ENCODE data around the gene TTBK1.

The TTBK1 gene

DNA sequence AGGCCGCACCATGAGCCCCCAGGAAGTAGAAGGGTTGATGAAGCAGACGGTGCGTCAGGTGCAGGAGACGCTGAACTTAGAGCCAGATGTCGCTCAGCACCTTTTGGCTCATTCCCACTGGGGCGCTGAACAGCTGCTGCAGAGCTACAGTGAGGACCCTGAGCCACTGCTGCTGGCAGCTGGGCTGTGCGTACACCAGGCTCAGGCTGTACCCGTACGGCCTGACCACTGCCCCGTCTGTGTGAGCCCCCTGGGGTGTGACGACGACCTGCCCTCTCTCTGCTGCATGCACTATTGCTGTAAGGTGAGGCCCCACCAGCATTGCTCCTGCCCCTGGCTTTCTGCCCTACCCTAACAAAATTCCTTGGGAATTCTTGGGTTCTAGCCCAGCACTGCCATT lies 27.1 kb upstream of the TTBK1 start:
- TF ChIP-seq, protein P1, sequence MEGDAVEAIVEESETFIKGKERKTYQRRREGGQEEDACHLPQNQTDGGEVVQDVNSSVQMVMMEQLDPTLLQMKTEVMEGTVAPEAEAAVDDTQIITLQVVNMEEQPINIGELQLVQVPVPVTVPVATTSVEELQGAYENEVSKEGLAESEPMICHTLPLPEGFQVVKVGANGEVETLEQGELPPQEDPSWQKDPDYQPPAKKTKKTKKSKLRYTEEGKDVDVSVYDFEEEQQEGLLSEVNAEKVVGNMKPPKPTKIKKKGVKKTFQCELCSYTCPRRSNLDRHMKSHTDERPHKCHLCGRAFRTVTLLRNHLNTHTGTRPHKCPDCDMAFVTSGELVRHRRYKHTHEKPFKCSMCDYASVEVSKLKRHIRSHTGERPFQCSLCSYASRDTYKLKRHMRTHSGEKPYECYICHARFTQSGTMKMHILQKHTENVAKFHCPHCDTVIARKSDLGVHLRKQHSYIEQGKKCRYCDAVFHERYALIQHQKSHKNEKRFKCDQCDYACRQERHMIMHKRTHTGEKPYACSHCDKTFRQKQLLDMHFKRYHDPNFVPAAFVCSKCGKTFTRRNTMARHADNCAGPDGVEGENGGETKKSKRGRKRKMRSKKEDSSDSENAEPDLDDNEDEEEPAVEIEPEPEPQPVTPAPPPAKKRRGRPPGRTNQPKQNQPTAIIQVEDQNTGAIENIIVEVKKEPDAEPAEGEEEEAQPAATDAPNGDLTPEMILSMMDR (IDR thresholded peaks at IDR 0.05; ENCODE audit: extremely low read depth, missing control alignments) = no peak
- DNase-seq (ENCODE audit: low spot score) = no peak

DNA sequence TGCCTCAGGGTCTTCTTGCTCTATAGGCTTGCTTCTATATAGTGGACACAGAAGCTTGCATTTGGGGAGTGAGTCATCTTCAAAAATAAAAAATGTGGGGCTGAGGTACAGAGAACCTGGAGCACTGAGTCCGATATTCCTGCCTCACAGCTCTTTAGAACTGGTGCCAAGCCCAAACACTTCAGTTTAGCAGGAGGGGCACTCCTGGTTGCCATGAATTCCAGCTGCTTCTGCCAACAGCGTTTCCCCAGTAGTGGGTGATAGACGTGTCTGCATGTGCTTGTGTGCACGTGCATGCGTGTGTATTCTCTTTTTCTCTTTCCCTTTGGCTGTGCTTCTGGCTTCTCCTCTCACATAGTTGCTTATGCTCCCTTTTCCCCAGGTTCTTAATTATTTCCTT lies 25.9 kb upstream of the TTBK1 start:
- DNase-seq (ENCODE audit: low spot score) = no peak
- TF ChIP-seq, protein P1 (IDR thresholded peaks at IDR 0.05; ENCODE audit: extremely low read depth, missing control alignments) = no peak

GRCh38 chr6:43219119-43219518 lies 24.2 kb upstream of the TTBK1 start:
- TF ChIP-seq, protein P1 (IDR thresholded peaks at IDR 0.05; ENCODE audit: extremely low read depth, missing control alignments) = no peak
- no peak for DNase-seq (ENCODE audit: low spot score)

- TF ChIP-seq, protein P1 (IDR thresholded peaks at IDR 0.05; ENCODE audit: extremely low read depth, missing control alignments) = no peak
These were observed 23.5 kb upstream of the TTBK1 start for GRCh38 chr6:43219814-43220213.

DNA sequence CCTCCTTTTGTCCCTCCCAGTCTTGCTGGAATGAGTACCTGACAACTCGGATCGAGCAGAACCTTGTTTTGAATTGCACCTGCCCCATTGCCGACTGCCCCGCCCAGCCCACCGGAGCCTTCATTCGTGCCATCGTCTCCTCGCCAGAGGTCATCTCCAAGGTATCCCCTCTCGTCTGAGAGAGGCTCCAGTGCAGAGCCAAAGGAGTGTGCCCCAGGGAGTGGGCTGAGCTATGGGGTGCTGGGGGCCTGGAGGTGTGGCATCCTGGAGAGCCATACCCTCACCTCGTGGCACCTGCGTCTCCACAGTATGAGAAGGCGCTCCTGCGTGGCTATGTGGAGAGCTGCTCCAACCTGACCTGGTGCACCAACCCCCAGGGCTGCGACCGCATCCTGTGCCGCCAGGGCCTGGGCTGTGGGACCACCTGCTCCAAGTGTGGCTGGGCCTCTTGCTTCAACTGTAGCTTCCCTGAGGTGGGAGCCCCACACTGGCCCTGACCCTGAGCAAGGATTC lies 22.8 kb upstream of the TTBK1 start:
- no peak for DNase-seq (ENCODE audit: low spot score)
- TF ChIP-seq, protein P1 (IDR thresholded peaks at IDR 0.05; ENCODE audit: extremely low read depth, missing control alignments) = no peak

More at GRCh38 chr6:43219814-43220213, 23.5 kb upstream of the TTBK1 start:
- DNase-seq (ENCODE audit: low spot score) = no peak

- TF ChIP-seq, protein P1 (IDR thresholded peaks at IDR 0.05; ENCODE audit: extremely low read depth, missing control alignments) = no peak
- no peak for DNase-seq (ENCODE audit: low spot score)
These were observed 22.0 kb upstream of the TTBK1 start for GRCh38 chr6:43221046-43221972.

DNA sequence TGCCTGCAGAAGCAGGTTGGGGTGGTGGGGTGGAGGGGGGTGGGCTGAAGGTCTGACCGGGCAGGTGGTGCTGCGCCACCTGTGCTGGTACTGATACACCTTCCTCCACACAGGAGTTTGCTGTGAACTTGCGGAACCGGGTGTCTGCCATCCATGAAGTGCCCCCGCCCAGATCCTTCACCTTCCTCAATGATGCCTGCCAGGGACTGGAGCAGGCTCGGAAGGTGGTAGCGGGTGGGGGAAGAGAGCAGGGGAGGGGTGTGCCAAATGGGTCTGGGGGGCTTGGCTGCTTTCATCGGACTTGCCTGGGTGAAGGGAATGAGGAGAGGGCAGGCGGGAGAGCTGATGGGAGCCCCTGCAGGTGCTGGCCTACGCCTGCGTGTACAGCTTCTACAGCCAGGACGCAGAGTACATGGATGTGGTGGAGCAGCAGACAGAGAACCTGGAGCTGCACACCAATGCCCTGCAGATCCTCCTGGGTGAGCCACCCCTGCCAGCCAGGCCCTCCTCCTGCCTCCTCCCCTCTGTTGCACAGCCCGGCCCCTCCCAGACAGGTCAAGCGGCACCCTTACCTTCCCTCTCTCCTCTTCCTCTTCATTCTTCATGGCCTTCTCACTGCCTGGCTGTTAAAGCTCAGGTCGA lies 20.7 kb upstream of the TTBK1 start:
- TF ChIP-seq, protein P1 (IDR thresholded peaks at IDR 0.05; ENCODE audit: extremely low read depth, missing control alignments) = no peak

More for the DNA sequence above, 20.7 kb upstream of the TTBK1 start:
- no peak for DNase-seq (ENCODE audit: low spot score)

Data from GM20000 (cell line).